Activated CD8-positive, alpha-beta T cell treated with anti-CD3 and anti-CD28 coated beads for 36 hours (primary cell): Measurements from ENCODE around the gene TAF11. TPM values are rescaled to one million over a fixed set of nuclear protein-coding genes. Genes with fewer than 3 reads are reported as not detected.
A peak's percentile ranks its signal among the peaks of the same experiment; 100 is the strongest.

Experiments
- ATAC-seq: fragments of 200-7000 bp; cut with Tn5 transposase; one replicate; pipeline ENCODE4 v1.10.0; 2021; ENCODE audit warnings: mild to moderate bottlenecking, moderate library complexity
- CTCF ChIA-PET: fragments of 350-600 bp; sonication (Branson Sonifier 250); formaldehyde crosslinking; loops from one replicate; lab custom pipeline; 2021; ENCODE audit warnings: antibody characterized with exemption; lab: Charles Lee
- POLR2A ChIA-PET: fragments of 350-600 bp; sonication (Branson Sonifier 250); formaldehyde crosslinking; loops from one replicate; lab custom pipeline; 2021; ENCODE audit warnings: antibody characterized with exemption; lab: Charles Lee
- DNase-seq: peaks from one replicate; pipeline ENCODE4 v3.0.0-alpha.2; 2020
- H3K27ac Mint-ChIP-seq: one replicate; pipeline ENCODE4 v1.8.0; 2021; ENCODE audit warnings: mild to moderate bottlenecking, mixed read lengths
- H3K27me3 Mint-ChIP-seq: one replicate; pipeline ENCODE4 v1.8.0; 2021; ENCODE audit warnings: mixed read lengths
- H3K36me3 Mint-ChIP-seq: one replicate; pipeline ENCODE4 v1.8.0; 2021; ENCODE audit warnings: low read depth, mixed read lengths
- H3K4me1 Mint-ChIP-seq: one replicate; pipeline ENCODE4 v1.8.0; 2021; ENCODE audit warnings: low read depth, mixed read lengths
- H3K4me3 Mint-ChIP-seq: one replicate; pipeline ENCODE4 v1.8.0; 2021; ENCODE audit warnings: mild to moderate bottlenecking, moderate library complexity, mixed read lengths
- H3K9me3 Mint-ChIP-seq: one replicate; pipeline ENCODE4 v1.8.0; 2021; ENCODE audit warnings: mixed read lengths
- CTCF ChIP-seq: fragments of 200-600 bp; IDR thresholded peaks from one replicate; pipeline ENCODE4 v1.8.0; 2022; ENCODE audit warnings: antibody characterized with exemption, mild to moderate bottlenecking
- intact Hi-C: fragments of 100-400 bp; cut with micrococcal nuclease; formaldehyde crosslinking; loops from one replicate; pipeline ENCODE4 v1.10.0; 2022
- total RNA-seq, 2 experiments: library from RNA; stranded (reverse); gene quantifications; one replicate each; pipeline ENCODE4 v1.2.3, GENCODE V29; 2021

The TAF11 gene
- total RNA-seq, 2 experiments from 2014 or later = 29.3 to 29.4 TPM

- H3K27me3 Mint-ChIP-seq = peaks cover 2% of the 10 kb centered on the region
- no peak overlapping the region for H3K27ac Mint-ChIP-seq
- ChIA-PET POLR2A (interaction anchor here (2.2 kb wide), 1 partner anchor 26 kb away, joined by 8 read pairs; the partner anchor contains the start of genes ANKS1A and TAF11), CTCF (no interaction called here)
- ATAC-seq (no peak), DNase-seq (no peak)
- peaks cover 36% of the 10 kb centered on the region for H3K4me1 Mint-ChIP-seq
- H3K36me3 Mint-ChIP-seq = peaks cover 1% of the 10 kb centered on the region
- intact Hi-C loops = no loop called here
- no peak overlapping the region for H3K4me3 Mint-ChIP-seq
- no peaks in the 10 kb centered on the region for H3K9me3 Mint-ChIP-seq
- no peak for TF ChIP-seq CTCF
Observed at GRCh38 chr6:34914358-34914757, 26.5 kb upstream of the TAF11 start.

- ChIA-PET POLR2A (interaction anchor here (2.2 kb wide), 1 partner anchor 25 kb away, joined by 8 read pairs; the partner anchor contains the start of genes ANKS1A and TAF11), CTCF (no interaction called here)
- intact Hi-C loops = no loop called here
- ATAC-seq = peak; percentile 94
- TF ChIP-seq CTCF = no peak
- peak overlapping the region; percentile 2 for H3K27ac Mint-ChIP-seq
- peak overlapping the region; percentile 5 for H3K4me3 Mint-ChIP-seq
- no peaks in the 10 kb centered on the region for H3K9me3 Mint-ChIP-seq
- peaks cover under 1% of the 10 kb centered on the region for H3K36me3 Mint-ChIP-seq
- H3K27me3 Mint-ChIP-seq = peaks cover 2% of the 10 kb centered on the region
- DNase-seq = peak; percentile 65
- peaks cover 34% of the 10 kb centered on the region for H3K4me1 Mint-ChIP-seq
Observed at GRCh38 chr6:34912715-34913464, 25.0 kb upstream of the TAF11 start.

GRCh38 chr6:34911822-34912221, 24.0 kb upstream of the TAF11 start:
- Mint-ChIP-seq H3K9me3 (no peaks in the 10 kb centered on the region), H3K4me1 (peaks cover 27% of the 10 kb centered on the region), H3K4me3 (no peak overlapping the region), H3K36me3 (no peaks in the 10 kb centered on the region), H3K27me3 (peaks cover 2% of the 10 kb centered on the region), H3K27ac (no peak overlapping the region)
- intact Hi-C loops = no loop called here
- ATAC-seq = no peak
- CTCF ChIA-PET = no interaction called here
- POLR2A ChIA-PET = interaction anchor here (1.3 kb wide), 1 partner anchor 19 kb away, joined by 4 read pairs; no protein-coding TSS in a partner anchor
- DNase-seq = no peak
- TF ChIP-seq CTCF = no peak

GRCh38 chr6:34909320-34909883, 21.6 kb upstream of the TAF11 start:
- no peak overlapping the region for H3K4me3 Mint-ChIP-seq
- H3K36me3 Mint-ChIP-seq = peaks cover 6% of the 10 kb centered on the region
- ChIA-PET POLR2A (no interaction called here), CTCF (interaction anchor here (1.4 kb wide), 1 partner anchor 230 kb away, joined by 3 read pairs; no protein-coding TSS in a partner anchor)
- intact Hi-C loops = no loop called here
- peaks cover 2% of the 10 kb centered on the region for H3K27me3 Mint-ChIP-seq
- no peak for TF ChIP-seq CTCF
- DNase-seq (no peak), ATAC-seq (no peak)
- no peaks in the 10 kb centered on the region for H3K9me3 Mint-ChIP-seq
- no peak overlapping the region for H3K27ac Mint-ChIP-seq
- peaks cover 38% of the 10 kb centered on the region for H3K4me1 Mint-ChIP-seq

- no peak overlapping the region for H3K27ac Mint-ChIP-seq
- H3K9me3 Mint-ChIP-seq = no peaks in the 10 kb centered on the region
- peaks cover 6% of the 10 kb centered on the region for H3K36me3 Mint-ChIP-seq
- H3K27me3 Mint-ChIP-seq = peaks cover 2% of the 10 kb centered on the region
- H3K4me3 Mint-ChIP-seq = no peak overlapping the region
- intact Hi-C loops = no loop called here
- DNase-seq = no peak
- no peak for TF ChIP-seq CTCF
- ChIA-PET POLR2A (no interaction called here), CTCF (no interaction called here)
- no peak for ATAC-seq
- H3K4me1 Mint-ChIP-seq = peaks cover 34% of the 10 kb centered on the region
Observed at GRCh38 chr6:34908194-34908593, 20.4 kb upstream of the TAF11 start.
